Prostate gland (tissue), 2 donors: ENCODE results near the gene ZFP28.

Experiments used
- POLR2A ChIP-seq: fragments of 450-650 bp; IDR thresholded peaks from one replicate; pipeline ENCODE4 v1.6.1; 2016; ENCODE audit warnings: antibody characterized with exemption, mild to moderate bottlenecking
- TF ChIP-seq, protein P1 (sequence below), 4 experiments: fragments of 200-600 bp in 2 of 4; fragments of 450-650 bp in 2 of 4; sonication (generic) in 2 of 4; IDR thresholded peaks; 1 replicate in 3 of 4; 2 replicates in 1 of 4; pipeline ENCODE4 v1.5.1; 2016 to 2019; ENCODE audit warnings: antibody characterized with exemption in 4 of 4, mild to moderate bottlenecking in 2 of 4, moderate library complexity in 2 of 4

DNA sequence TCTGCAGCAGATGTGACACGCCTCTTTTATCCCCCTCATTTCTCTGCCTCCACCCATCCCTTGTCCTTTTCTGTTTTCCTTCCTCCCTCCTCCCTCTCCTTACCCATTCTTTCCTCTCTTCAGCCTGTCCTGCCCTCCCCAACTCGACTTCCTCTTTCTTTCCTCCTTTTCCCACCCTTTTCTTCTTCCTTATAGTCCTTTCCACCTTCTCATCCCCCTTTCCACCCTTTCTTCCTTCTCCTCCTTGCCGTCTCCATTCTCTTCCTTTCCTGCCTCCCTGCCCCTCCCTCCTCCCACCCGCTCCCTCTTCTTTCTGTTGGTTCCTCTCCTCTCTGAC, 55.7 kb downstream of the ZFP28 start:
- TF ChIP-seq, protein P1, sequence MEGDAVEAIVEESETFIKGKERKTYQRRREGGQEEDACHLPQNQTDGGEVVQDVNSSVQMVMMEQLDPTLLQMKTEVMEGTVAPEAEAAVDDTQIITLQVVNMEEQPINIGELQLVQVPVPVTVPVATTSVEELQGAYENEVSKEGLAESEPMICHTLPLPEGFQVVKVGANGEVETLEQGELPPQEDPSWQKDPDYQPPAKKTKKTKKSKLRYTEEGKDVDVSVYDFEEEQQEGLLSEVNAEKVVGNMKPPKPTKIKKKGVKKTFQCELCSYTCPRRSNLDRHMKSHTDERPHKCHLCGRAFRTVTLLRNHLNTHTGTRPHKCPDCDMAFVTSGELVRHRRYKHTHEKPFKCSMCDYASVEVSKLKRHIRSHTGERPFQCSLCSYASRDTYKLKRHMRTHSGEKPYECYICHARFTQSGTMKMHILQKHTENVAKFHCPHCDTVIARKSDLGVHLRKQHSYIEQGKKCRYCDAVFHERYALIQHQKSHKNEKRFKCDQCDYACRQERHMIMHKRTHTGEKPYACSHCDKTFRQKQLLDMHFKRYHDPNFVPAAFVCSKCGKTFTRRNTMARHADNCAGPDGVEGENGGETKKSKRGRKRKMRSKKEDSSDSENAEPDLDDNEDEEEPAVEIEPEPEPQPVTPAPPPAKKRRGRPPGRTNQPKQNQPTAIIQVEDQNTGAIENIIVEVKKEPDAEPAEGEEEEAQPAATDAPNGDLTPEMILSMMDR (IDR thresholded peaks at IDR 0.05), result no peak
- no peak for TF ChIP-seq POLR2A
